HL-60 (cell line): ENCODE measurements around the gene TOPAZ1.

Source experiments
- CTCF ChIP-seq: IDR thresholded peaks from one replicate; pipeline ENCODE4 v1.5.1; 2011; ENCODE audit warnings: low read length, control low read depth, inconsistent platforms; ENCODE audit not compliant: insufficient read depth
- GABPA ChIP-seq: IDR thresholded peaks from 2 replicates; pipeline ENCODE4 v1.6.1; 2012; ENCODE audit warnings: low read depth

DNA sequence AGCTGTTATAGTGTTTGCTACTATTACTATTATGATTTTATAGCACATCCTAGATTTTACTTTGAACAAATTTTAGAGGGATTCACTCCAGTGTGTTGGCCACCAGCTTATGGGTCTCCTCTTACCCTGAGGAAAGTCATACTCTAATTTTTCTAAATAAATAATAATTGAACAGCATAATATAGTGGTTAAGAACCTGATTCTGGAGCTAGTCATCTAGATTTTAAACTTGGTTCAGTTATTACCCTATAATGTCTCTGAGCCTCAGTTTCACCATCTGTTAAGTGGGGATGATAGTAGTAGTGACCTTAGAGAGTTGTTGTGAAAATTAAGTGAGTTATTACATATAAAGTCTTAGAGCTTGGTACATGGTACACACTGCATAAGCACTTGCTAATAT is 30.7 kb upstream of the TOPAZ1 start:
- TF ChIP-seq CTCF (no peak), GABPA (no peak)
